RWPE2 (cell line): ENCODE data around the gene NUDT3.

Experiments
- ATAC-seq: fragments of 200-7000 bp; cut with Tn5 transposase; 3 replicates; pipeline ENCODE4 v1.9.1; 2021; ENCODE audit warnings: low read depth
- DNase-seq: peaks from one replicate; pipeline ENCODE4 v3.0.0-alpha.2; 2020; ENCODE audit warnings: low spot score
- H3K27ac ChIP-seq: fragments of 450-650 bp; 2 replicates; pipeline ENCODE4 v1.5.1; 2017; ENCODE audit warnings: mild to moderate bottlenecking; ENCODE audit not compliant: poor library complexity, severe bottlenecking
- H3K27me3 ChIP-seq: fragments of 250-450 bp; sonication (Bioruptor Pico); 2 replicates; pipeline ENCODE4 v1.5.1; 2021; ENCODE audit warnings: mild to moderate bottlenecking, moderate library complexity; ENCODE audit not compliant: insufficient read depth, poor library complexity, severe bottlenecking
- H3K36me3 ChIP-seq: fragments of 250-450 bp; sonication (Bioruptor Pico); 2 replicates; pipeline ENCODE4 v1.5.1; 2020; ENCODE audit warnings: low read depth, mild to moderate bottlenecking, moderate library complexity
- H3K4me1 ChIP-seq: fragments of 250-450 bp; sonication (Bioruptor Pico); 2 replicates; pipeline ENCODE4 v1.5.1; 2021; ENCODE audit warnings: mild to moderate bottlenecking, moderate library complexity; ENCODE audit not compliant: insufficient read depth, poor library complexity, severe bottlenecking
- H3K4me3 ChIP-seq: fragments of 250-450 bp; sonication (Bioruptor Pico); 2 replicates; pipeline ENCODE4 v1.5.1; 2021; ENCODE audit warnings: mild to moderate bottlenecking, moderate library complexity; ENCODE audit not compliant: severe bottlenecking
- H3K9me3 ChIP-seq: fragments of 250-450 bp; sonication (Bioruptor Pico); 2 replicates; pipeline ENCODE4 v1.5.1; 2021; ENCODE audit warnings: mild to moderate bottlenecking, moderate library complexity; ENCODE audit not compliant: severe bottlenecking
- CTCF ChIP-seq: fragments of 450-650 bp; IDR thresholded peaks from one replicate; pipeline ENCODE4 v1.5.1; 2017; ENCODE audit warnings: mild to moderate bottlenecking, moderate library complexity; ENCODE audit not compliant: poor library complexity, severe bottlenecking

The NUDT3 gene

GRCh38 chr6:34436803-34437643, 44.6 kb upstream of the NUDT3 start:
- TF ChIP-seq CTCF: no peak

GRCh38 chr6:34435916-34436315, 43.4 kb upstream of the NUDT3 start:
- ATAC-seq: no peak
- H3K27ac ChIP-seq: no peak overlapping the region
- no peaks in the 10 kb centered on the region for H3K4me1 ChIP-seq
- no peak for TF ChIP-seq CTCF
- H3K27me3 ChIP-seq: no peaks in the 10 kb centered on the region
- no peaks in the 10 kb centered on the region for H3K36me3 ChIP-seq
- no peak overlapping the region for H3K4me3 ChIP-seq
- no peaks in the 10 kb centered on the region for H3K9me3 ChIP-seq
- no peak for DNase-seq

More at GRCh38 chr6:34436803-34437643, 44.6 kb upstream of the NUDT3 start:
- no peak for DNase-seq
- H3K27me3 ChIP-seq: no peaks in the 10 kb centered on the region
- H3K4me3 ChIP-seq: no peak overlapping the region
- no peaks in the 10 kb centered on the region for H3K9me3 ChIP-seq
- no peaks in the 10 kb centered on the region for H3K36me3 ChIP-seq
- ATAC-seq: no peak
- no peak overlapping the region for H3K27ac ChIP-seq
- no peaks in the 10 kb centered on the region for H3K4me1 ChIP-seq

- Histone ChIP-seq H3K27ac (peak within 1 kb of the TSS; percentile 65), H3K4me3 (peak within 1 kb of the TSS; percentile 83), H3K27me3 (no peaks in the 10 kb centered on the region), H3K4me1 (peaks cover 3% of the 10 kb centered on the region), H3K36me3 (peaks cover 45% of the 10 kb centered on the region), H3K9me3 (no peaks in the 10 kb centered on the region)
- ATAC-seq (peak; percentile 95), DNase-seq (peak; percentile 86)
- TF ChIP-seq CTCF: no peak
Measured at GRCh38 chr6:34425498-34426410, 33.3 kb upstream of the NUDT3 start, which contains the start of gene RPS10. Gene RPS10 (minus strand): TSS chr6:34426069. CDS start chr6:34425221, 848 bp downstream.

- Histone ChIP-seq H3K4me3 (peak overlapping the region; percentile 83), H3K9me3 (no peaks in the 10 kb centered on the region), H3K27me3 (no peaks in the 10 kb centered on the region), H3K36me3 (peaks cover 51% of the 10 kb centered on the region), H3K4me1 (peaks cover 3% of the 10 kb centered on the region), H3K27ac (peak overlapping the region; percentile 65)
- no peak for TF ChIP-seq CTCF
- DNase-seq: no peak
- ATAC-seq: no peak
Measured at GRCh38 chr6:34425132-34425497, 32.6 kb upstream of the NUDT3 start.
